ENCODE results near the gene STK17A.
A peak's percentile ranks its signal among the peaks of the same experiment; 100 is the strongest.
"Not testable (repeated sequence)": the region's sequence is repeated elsewhere in the genome, so short reads cannot be mapped to it uniquely, and the experiment has no call there.

Gene STK17A

GRCh38 chr7:43565786-43566185 lies 17.1 kb upstream of the STK17A start:
- DNase-seq (ENCODE audit: insufficient read length, low spot score), result no peak
- FAIRE-seq, result no peak

GRCh38 chr7:43568529-43568928 lies 14.4 kb upstream of the STK17A start:
- DNase-seq (ENCODE audit: insufficient read length, low spot score), result no peak
- FAIRE-seq, result no peak

- FAIRE-seq, result peak; percentile 72
- peak; percentile 41 for DNase-seq (ENCODE audit: insufficient read length, low spot score)
These were observed 13.5 kb upstream of the STK17A start for GRCh38 chr7:43569424-43569823.

- DNase-seq (ENCODE audit: insufficient read length, low spot score), result no peak
- no peak for FAIRE-seq
These were observed 12.1 kb upstream of the STK17A start for GRCh38 chr7:43570688-43571365.

- DNase-seq (ENCODE audit: insufficient read length, low spot score), result peak; percentile 75
- no peak for FAIRE-seq
These were observed 10.3 kb upstream of the STK17A start for GRCh38 chr7:43572516-43573049.

- not testable (repeated sequence) for FAIRE-seq; DNase-seq (ENCODE audit: insufficient read length, low spot score)
These were observed 9.1 kb upstream of the STK17A start for GRCh38 chr7:43573832-43574231.

- no peak for FAIRE-seq
- no peak for DNase-seq (ENCODE audit: insufficient read length, low spot score)
These were observed 7.4 kb upstream of the STK17A start for GRCh38 chr7:43575506-43575905.

GRCh38 chr7:43576241-43576640 lies 6.7 kb upstream of the STK17A start:
- no peak for DNase-seq (ENCODE audit: insufficient read length, low spot score)
- FAIRE-seq, result no peak

- FAIRE-seq (no peak), DNase-seq (ENCODE audit: insufficient read length, low spot score) (no peak)
These were observed 5.4 kb upstream of the STK17A start for GRCh38 chr7:43577485-43577951.

GRCh38 chr7:43583424-43584194 lies 701 bp downstream of the STK17A start:
- FAIRE-seq (no peak), DNase-seq (ENCODE audit: insufficient read length, low spot score) (no peak)

- DNase-seq (ENCODE audit: insufficient read length, low spot score), result no peak
These were observed 1.3 kb downstream of the STK17A start for GRCh38 chr7:43584195-43584586.

GRCh38 chr7:43584733-43585132 lies 1.8 kb downstream of the STK17A start:
- DNase-seq (ENCODE audit: insufficient read length, low spot score); FAIRE-seq: not testable (repeated sequence)

More at GRCh38 chr7:43584195-43584586, 1.3 kb downstream of the STK17A start:
- FAIRE-seq, result peak; percentile 9

- FAIRE-seq, result no peak
- no peak for DNase-seq (ENCODE audit: insufficient read length, low spot score)
These were observed 2.7 kb downstream of the STK17A start for GRCh38 chr7:43585562-43585961.

GRCh38 chr7:43586251-43586900 lies 3.5 kb downstream of the STK17A start:
- DNase-seq (ENCODE audit: insufficient read length, low spot score) (no peak), FAIRE-seq (no peak)

GRCh38 chr7:43588477-43589132 lies 5.7 kb downstream of the STK17A start:
- DNase-seq (ENCODE audit: insufficient read length, low spot score) (no peak), FAIRE-seq (no peak)

GRCh38 chr7:43589133-43589478 lies 6.2 kb downstream of the STK17A start:
- DNase-seq (ENCODE audit: insufficient read length, low spot score), result no peak
- no peak for FAIRE-seq

- DNase-seq (ENCODE audit: insufficient read length, low spot score), result no peak
- FAIRE-seq, result no peak
These were observed 6.8 kb downstream of the STK17A start for GRCh38 chr7:43589728-43590127.

GRCh38 chr7:43590862-43591557 lies 8.1 kb downstream of the STK17A start:
- no peak for DNase-seq (ENCODE audit: insufficient read length, low spot score)
- no peak for FAIRE-seq

- DNase-seq (ENCODE audit: insufficient read length, low spot score) (no peak), FAIRE-seq (no peak)
These were observed 8.8 kb downstream of the STK17A start for GRCh38 chr7:43591558-43592180.

GRCh38 chr7:43592326-43592725 lies 9.4 kb downstream of the STK17A start:
- DNase-seq (ENCODE audit: insufficient read length, low spot score) (no peak), FAIRE-seq (no peak)
